Measurements from ENCODE around the gene NRXN2.

DNA sequence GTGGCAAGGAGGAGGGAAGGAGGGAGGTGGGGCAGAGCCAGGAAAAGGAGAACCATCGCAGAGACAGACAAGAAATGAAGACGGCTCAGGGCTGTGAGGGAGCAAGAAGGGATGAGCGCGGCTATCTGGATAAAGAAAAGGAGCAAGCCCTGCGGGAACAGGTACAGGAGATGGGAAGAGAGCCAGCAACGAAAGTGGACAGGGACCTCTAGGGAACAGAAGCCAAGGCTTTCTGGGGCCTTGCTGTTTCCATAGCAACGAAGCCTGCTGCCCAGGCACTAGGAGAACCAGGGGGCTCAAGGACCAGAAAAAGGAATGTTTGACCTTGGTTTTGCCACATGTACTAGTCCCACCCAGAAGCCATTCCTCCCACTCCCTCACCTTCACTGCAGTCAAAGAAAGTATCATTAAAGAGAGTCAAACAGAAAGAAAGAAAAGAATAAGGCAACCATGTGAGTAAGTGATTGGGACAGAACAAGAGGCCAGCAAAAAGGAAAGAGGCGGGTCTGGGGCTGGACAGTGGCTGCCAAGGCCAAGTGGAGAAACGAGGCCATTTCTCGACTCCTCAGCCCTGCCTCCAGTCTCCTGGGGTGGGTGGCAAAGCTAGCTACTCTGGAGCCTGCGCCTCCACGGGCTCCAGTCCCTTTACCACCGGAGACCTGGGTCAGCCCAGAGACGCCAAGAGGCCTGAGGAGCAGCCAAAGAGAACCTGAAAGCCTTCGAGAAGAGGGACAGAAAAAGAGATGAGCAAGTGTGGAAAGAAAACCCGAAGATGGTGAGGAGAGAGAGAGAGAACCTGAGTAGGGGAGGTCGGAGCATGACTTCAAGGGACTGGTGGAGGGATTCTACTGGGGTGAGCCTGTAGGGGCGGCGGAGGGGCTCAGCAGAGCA lies 35.1 kb downstream of the NRXN2 start:
- TF ChIP-seq, protein P1, sequence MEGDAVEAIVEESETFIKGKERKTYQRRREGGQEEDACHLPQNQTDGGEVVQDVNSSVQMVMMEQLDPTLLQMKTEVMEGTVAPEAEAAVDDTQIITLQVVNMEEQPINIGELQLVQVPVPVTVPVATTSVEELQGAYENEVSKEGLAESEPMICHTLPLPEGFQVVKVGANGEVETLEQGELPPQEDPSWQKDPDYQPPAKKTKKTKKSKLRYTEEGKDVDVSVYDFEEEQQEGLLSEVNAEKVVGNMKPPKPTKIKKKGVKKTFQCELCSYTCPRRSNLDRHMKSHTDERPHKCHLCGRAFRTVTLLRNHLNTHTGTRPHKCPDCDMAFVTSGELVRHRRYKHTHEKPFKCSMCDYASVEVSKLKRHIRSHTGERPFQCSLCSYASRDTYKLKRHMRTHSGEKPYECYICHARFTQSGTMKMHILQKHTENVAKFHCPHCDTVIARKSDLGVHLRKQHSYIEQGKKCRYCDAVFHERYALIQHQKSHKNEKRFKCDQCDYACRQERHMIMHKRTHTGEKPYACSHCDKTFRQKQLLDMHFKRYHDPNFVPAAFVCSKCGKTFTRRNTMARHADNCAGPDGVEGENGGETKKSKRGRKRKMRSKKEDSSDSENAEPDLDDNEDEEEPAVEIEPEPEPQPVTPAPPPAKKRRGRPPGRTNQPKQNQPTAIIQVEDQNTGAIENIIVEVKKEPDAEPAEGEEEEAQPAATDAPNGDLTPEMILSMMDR (IDR thresholded peaks at IDR 0.05; ENCODE audit: low read depth, low read length, missing input control): no peak
- no peak for TF ChIP-seq RAD21 (IDR thresholded peaks at IDR 0.05)
- TF ChIP-seq FOXA1 (IDR thresholded peaks at IDR 0.05): no peak
- no peak for TF ChIP-seq TAF1 (conservative IDR thresholded peaks at IDR 0.05)
- no peak for TF ChIP-seq YY1 (IDR thresholded peaks at IDR 0.05)

All from liver (tissue), 3 donors.